OCI-LY7 (cell line): ENCODE results near the gene HOXB1. TPM values are rescaled to one million over a fixed set of nuclear protein-coding genes. Genes with fewer than 3 reads are reported as not detected.

Experiments used
- BruUV-seq: library from RNA; stranded (reverse); fragments of 400-500 nt; replicated peaks from 2 replicates; lab custom pipeline; 2021; lab: Mats Ljungman, UMichigan
- CTCF ChIA-PET: fragments of 300-600 bp; sonication (Branson Sonifier 250); formaldehyde crosslinking; loops from one replicate; lab custom pipeline; 2022; ENCODE audit warnings: antibody characterized with exemption; ENCODE audit not compliant: unreplicated experiment; lab: Charles Lee
- POLR2A ChIA-PET: fragments of 300-600 bp; sonication (Branson Sonifier 250); formaldehyde crosslinking; loops from one replicate; lab custom pipeline; 2022; ENCODE audit warnings: antibody characterized with exemption; lab: Charles Lee
- DNase-seq: peaks from one replicate; pipeline ENCODE4 v3.0.0-alpha.2; 2015; ENCODE audit warnings: low spot score
- H2AFZ ChIP-seq: fragments of 200-600 bp; sonication (generic), shearing (Covaris generic); 2 replicates; pipeline ENCODE4 v1.6.1; 2014; ENCODE audit warnings: mild to moderate bottlenecking, antibody characterized with exemption, low read length, moderate library complexity
- H3K27ac ChIP-seq: fragments of 200-600 bp; sonication (generic); 2 replicates; pipeline ENCODE4 v1.5.1; 2014; ENCODE audit warnings: mixed run types, low read depth, mild to moderate bottlenecking, moderate library complexity, low read length, inconsistent platforms; ENCODE audit not compliant: poor library complexity, severe bottlenecking
- H3K36me3 ChIP-seq: fragments of 200-600 bp; sonication (generic); 2 replicates; pipeline ENCODE4 v1.6.1; 2014; ENCODE audit warnings: mild to moderate bottlenecking, antibody characterized with exemption, low read length, moderate library complexity, mixed read lengths; ENCODE audit not compliant: insufficient read depth
- H3K4me1 ChIP-seq: fragments of 200-600 bp; sonication (generic); 2 replicates; pipeline ENCODE4 v1.5.1; 2014; ENCODE audit warnings: mild to moderate bottlenecking, low read length; ENCODE audit not compliant: insufficient read depth, poor library complexity, severe bottlenecking
- H3K4me2 ChIP-seq: fragments of 200-600 bp; sonication (generic); 2 replicates; pipeline ENCODE4 v1.6.1; 2014; ENCODE audit warnings: mild to moderate bottlenecking, low read length
- H3K4me3 ChIP-seq: fragments of 200-600 bp; sonication (generic); 2 replicates; pipeline ENCODE4 v1.5.1; 2014; ENCODE audit warnings: mild to moderate bottlenecking, low read depth, low read length; ENCODE audit not compliant: poor library complexity, severe bottlenecking
- H3K79me2 ChIP-seq: fragments of 200-600 bp; sonication (generic); 2 replicates; pipeline ENCODE4 v1.6.1; 2016; ENCODE audit warnings: low read depth, mild to moderate bottlenecking, low read length, moderate library complexity, mixed read lengths; ENCODE audit not compliant: insufficient read depth
- H3K9me2 ChIP-seq: fragments of 200-600 bp; sonication (generic); 2 replicates; pipeline ENCODE4 v1.6.1; 2016; ENCODE audit warnings: mild to moderate bottlenecking, low read length, mixed read lengths; ENCODE audit not compliant: insufficient read depth
- H3K9me3 ChIP-seq: fragments of 200-600 bp; sonication (generic); 2 replicates; pipeline ENCODE4 v1.6.1; 2014; ENCODE audit warnings: mild to moderate bottlenecking, mixed run types, low read length, mixed read lengths
- H4K20me1 ChIP-seq: fragments of 200-600 bp; sonication (generic); 2 replicates; pipeline ENCODE4 v1.6.1; 2014; ENCODE audit warnings: mild to moderate bottlenecking, antibody characterized with exemption, low read length, moderate library complexity, mixed read lengths; ENCODE audit not compliant: insufficient read depth
- EZH2phosphoT487 ChIP-seq: fragments of 200-600 bp; sonication (generic); IDR thresholded peaks from 2 replicates; pipeline ENCODE4 v1.6.1; 2018; ENCODE audit warnings: low read depth, borderline replicate concordance, mild to moderate bottlenecking, mixed run types, antibody characterized with exemption, low read length, moderate library complexity, mixed read lengths
- intact Hi-C: fragments of 100-400 bp; cut with micrococcal nuclease; formaldehyde crosslinking; loops from one replicate; pipeline ENCODE4 v1.10.0; 2022; ENCODE audit not compliant: unreplicated experiment
- total RNA-seq, 2 experiments: library from RNA; depleted of rRNA in 1 of 2; stranded (reverse); fragments of >200 nt in 1 of 2; shearing (Covaris generic) in 1 of 2; gene quantifications; 2 replicates each; pipeline ENCODE4 v1.2.3, GENCODE V29; 2014 to 2022
- TF ChIP-seq, protein P1 (sequence below): fragments of 200-600 bp; sonication (generic); conservative IDR thresholded peaks from 2 replicates; pipeline ENCODE4 v1.5.1; 2014; ENCODE audit warnings: mild to moderate bottlenecking, antibody characterized with exemption, low read length, moderate library complexity, mixed read lengths

The HOXB1 gene
- total RNA-seq, 2 experiments from 2014 or later: not detected

DNA sequence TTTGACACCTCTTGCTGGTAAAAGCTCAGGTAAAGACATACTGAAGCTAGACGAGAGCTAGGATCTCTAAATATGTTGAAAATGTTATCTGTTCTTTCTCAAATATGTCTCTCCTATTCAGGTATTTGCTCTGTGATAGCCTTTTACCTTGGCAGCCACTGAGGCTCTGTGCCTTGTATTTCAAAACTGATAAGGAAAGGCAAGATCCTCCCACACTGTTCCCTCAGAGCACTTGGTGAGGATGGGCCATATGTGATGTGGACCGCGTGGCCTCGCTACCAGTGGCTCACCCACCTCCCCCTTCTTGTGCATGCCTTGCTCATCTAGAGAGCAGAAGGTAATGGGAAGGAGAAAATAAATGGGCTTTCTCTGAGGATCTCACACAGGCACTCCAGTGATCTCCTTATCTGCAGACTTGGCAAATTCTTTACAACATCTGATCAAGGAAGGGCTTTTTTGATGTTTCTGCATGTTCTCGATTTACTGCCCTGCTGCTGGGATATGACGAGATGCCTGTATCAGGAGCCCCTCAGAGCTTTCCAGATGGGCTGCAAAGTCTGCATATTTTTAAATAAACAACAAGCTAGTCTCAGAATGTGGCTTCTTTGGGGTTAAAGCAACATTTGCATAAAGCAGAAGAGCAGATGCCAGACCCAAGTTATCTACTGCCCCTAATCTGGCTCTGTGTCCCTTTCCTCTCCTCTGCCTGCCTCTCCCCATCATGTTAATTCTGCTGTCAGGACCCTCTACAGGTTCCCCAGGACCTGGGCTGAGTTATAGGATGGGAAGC, 16.9 kb downstream of the HOXB1 start:
- TF ChIP-seq EZH2phosphoT487: no peak
- TF ChIP-seq, protein P1, sequence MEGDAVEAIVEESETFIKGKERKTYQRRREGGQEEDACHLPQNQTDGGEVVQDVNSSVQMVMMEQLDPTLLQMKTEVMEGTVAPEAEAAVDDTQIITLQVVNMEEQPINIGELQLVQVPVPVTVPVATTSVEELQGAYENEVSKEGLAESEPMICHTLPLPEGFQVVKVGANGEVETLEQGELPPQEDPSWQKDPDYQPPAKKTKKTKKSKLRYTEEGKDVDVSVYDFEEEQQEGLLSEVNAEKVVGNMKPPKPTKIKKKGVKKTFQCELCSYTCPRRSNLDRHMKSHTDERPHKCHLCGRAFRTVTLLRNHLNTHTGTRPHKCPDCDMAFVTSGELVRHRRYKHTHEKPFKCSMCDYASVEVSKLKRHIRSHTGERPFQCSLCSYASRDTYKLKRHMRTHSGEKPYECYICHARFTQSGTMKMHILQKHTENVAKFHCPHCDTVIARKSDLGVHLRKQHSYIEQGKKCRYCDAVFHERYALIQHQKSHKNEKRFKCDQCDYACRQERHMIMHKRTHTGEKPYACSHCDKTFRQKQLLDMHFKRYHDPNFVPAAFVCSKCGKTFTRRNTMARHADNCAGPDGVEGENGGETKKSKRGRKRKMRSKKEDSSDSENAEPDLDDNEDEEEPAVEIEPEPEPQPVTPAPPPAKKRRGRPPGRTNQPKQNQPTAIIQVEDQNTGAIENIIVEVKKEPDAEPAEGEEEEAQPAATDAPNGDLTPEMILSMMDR: no peak
- H3K79me2 ChIP-seq: no peaks in the 10 kb centered on the region
- H3K4me2 ChIP-seq: no peak overlapping the region
- no peak overlapping the region for H2AFZ ChIP-seq
- DNase-seq: no peak
- no peak overlapping the region for H3K27ac ChIP-seq
- ChIA-PET CTCF (no interaction called here), POLR2A (interaction anchor here (1.0 to 1.4 kb wide), 3 partner anchors 10 to 75 kb away, joined by 3 to 10 read pairs (median 3); no protein-coding TSS in a partner anchor)
- H3K36me3 ChIP-seq: no peaks in the 10 kb centered on the region
- H3K9me2 ChIP-seq: no peaks in the 10 kb centered on the region
- no peaks in the 10 kb centered on the region for H3K9me3 ChIP-seq
- no peak overlapping the region for H3K4me3 ChIP-seq
- H3K4me1 ChIP-seq: peaks cover 9% of the 10 kb centered on the region
- H4K20me1 ChIP-seq: no peaks in the 10 kb centered on the region
- BruUV-seq: no TSS peak
- intact Hi-C loops: no loop called here

DNA sequence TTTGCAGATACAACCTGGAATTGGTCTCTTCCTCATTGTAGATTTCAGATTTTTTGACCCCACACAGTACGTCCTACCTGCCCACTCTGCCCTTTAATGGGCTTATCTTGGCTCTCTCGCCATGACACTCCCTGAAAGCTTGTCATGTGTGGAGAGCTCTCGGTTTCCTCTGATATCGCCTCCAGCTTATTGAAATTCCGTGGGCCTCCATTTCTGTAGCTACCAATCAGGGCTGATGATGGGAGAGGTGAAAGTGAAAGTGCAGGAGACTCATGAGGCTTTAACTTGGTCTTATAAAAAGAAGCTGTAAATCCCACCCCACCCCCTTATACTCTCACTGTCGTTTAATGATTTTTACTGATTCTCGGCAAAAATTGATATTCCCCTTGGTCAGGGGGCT, 17.7 kb downstream of the HOXB1 start:
- no peak overlapping the region; the same call in 1 of the 2 replicates for H2AFZ ChIP-seq
- H3K4me1 ChIP-seq: peaks cover 9% of the 10 kb centered on the region
- no peaks in the 10 kb centered on the region for H4K20me1 ChIP-seq
- TF ChIP-seq, protein P1: no peak
- no peak for TF ChIP-seq EZH2phosphoT487
- H3K9me3 ChIP-seq: no peaks in the 10 kb centered on the region
- intact Hi-C loops: no loop called here
- no peak overlapping the region for H3K4me3 ChIP-seq
- no peak for DNase-seq
- no peaks in the 10 kb centered on the region for H3K9me2 ChIP-seq
- POLR2A ChIA-PET: interaction anchor here (1.3 to 1.4 kb wide), 2 partner anchors 10 to 74 kb away, joined by 3 to 10 read pairs; no protein-coding TSS in a partner anchor
- no peak overlapping the region for H3K27ac ChIP-seq
- H3K36me3 ChIP-seq: no peaks in the 10 kb centered on the region
- CTCF ChIA-PET: no interaction called here
- H3K4me2 ChIP-seq: 0 out of 2 replicates have a peak overlapping the region, but pooled peaks have one; percentile 19
- BruUV-seq: no TSS peak
- H3K79me2 ChIP-seq: no peaks in the 10 kb centered on the region
